Activated CD4-positive, alpha-beta memory T cell treated with anti-CD3 and anti-CD28 coated beads for 36 hours (primary cell): ENCODE data around the gene ALDH3B2. TPM values are rescaled to one million over a fixed set of nuclear protein-coding genes. Genes with fewer than 3 reads are reported as not detected.
"Not testable (repeated sequence)": the region's sequence is repeated elsewhere in the genome, so short reads cannot be mapped to it uniquely, and the experiment has no call there.

Source experiments
- CTCF ChIA-PET: fragments of 350-600 bp; sonication (Branson Sonifier 250); formaldehyde crosslinking; loops from one replicate; lab custom pipeline; 2021; ENCODE audit warnings: antibody characterized with exemption, inconsistent platforms; lab: Charles Lee
- POLR2A ChIA-PET: fragments of 350-600 bp; sonication (Branson Sonifier 250); formaldehyde crosslinking; loops from one replicate; lab custom pipeline; 2021; ENCODE audit warnings: antibody characterized with exemption; lab: Charles Lee
- DNase-seq: peaks from one replicate; pipeline ENCODE4 v3.0.0-alpha.2; 2020
- H3K27ac Mint-ChIP-seq: one replicate; pipeline ENCODE4 v1.8.0; 2021; ENCODE audit warnings: mixed read lengths
- H3K27me3 Mint-ChIP-seq: one replicate; pipeline ENCODE4 v1.8.0; 2021; ENCODE audit warnings: mixed read lengths
- H3K36me3 Mint-ChIP-seq: one replicate; pipeline ENCODE4 v1.8.0; 2021; ENCODE audit warnings: mixed read lengths
- H3K4me1 Mint-ChIP-seq: one replicate; pipeline ENCODE4 v1.8.0; 2021; ENCODE audit warnings: low read depth, mixed read lengths
- H3K4me3 Mint-ChIP-seq: one replicate; pipeline ENCODE4 v1.8.0; 2021; ENCODE audit warnings: mild to moderate bottlenecking, mixed read lengths
- H3K9me3 Mint-ChIP-seq: one replicate; pipeline ENCODE4 v1.8.0; 2021; ENCODE audit warnings: mixed read lengths
- intact Hi-C: fragments of 100-400 bp; cut with micrococcal nuclease; formaldehyde crosslinking; loops from one replicate; pipeline ENCODE4 v1.15.1; 2023
- total RNA-seq, 2 experiments: library from RNA; stranded (reverse); gene quantifications; one replicate each; pipeline ENCODE4 v1.2.3, GENCODE V29; 2021

Gene ALDH3B2
- total RNA-seq, 2 experiments from 2014 or later = not detected

GRCh38 chr11:67682126-67683034, 8.0 kb upstream of the ALDH3B2 start:
- H3K9me3 Mint-ChIP-seq, DNase-seq, H3K27me3 Mint-ChIP-seq, POLR2A ChIA-PET, H3K36me3 Mint-ChIP-seq, intact Hi-C loops, CTCF ChIA-PET, H3K4me3 Mint-ChIP-seq, H3K4me1 Mint-ChIP-seq, H3K27ac Mint-ChIP-seq: not testable (repeated sequence)

- DNase-seq = no peak
- Mint-ChIP-seq H3K4me3 (no peak overlapping the region), H3K9me3 (peaks cover 4% of the 10 kb centered on the region), H3K36me3 (no peaks in the 10 kb centered on the region), H3K4me1 (no peaks in the 10 kb centered on the region), H3K27me3 (no peaks in the 10 kb centered on the region), H3K27ac (no peak overlapping the region)
- intact Hi-C loops = no loop called here
- ChIA-PET CTCF (no interaction called here), POLR2A (no interaction called here)
Measured at GRCh38 chr11:67680696-67681470, 6.5 kb upstream of the ALDH3B2 start.

GRCh38 chr11:67675058-67675747, 780 bp upstream of the ALDH3B2 start:
- Mint-ChIP-seq H3K9me3 (peaks cover 2% of the 10 kb centered on the region), H3K4me1 (no peaks in the 10 kb centered on the region), H3K27ac (no peak overlapping the region), H3K36me3 (no peaks in the 10 kb centered on the region), H3K27me3 (peaks cover 11% of the 10 kb centered on the region), H3K4me3 (no peak overlapping the region)
- intact Hi-C loops = no loop called here
- CTCF ChIA-PET = interaction anchor here (0.6 kb wide), 1 partner anchor 332 kb away, joined by 4 read pairs; no protein-coding TSS in a partner anchor
- POLR2A ChIA-PET = no interaction called here
- no peak for DNase-seq

GRCh38 chr11:67673902-67674301, 521 bp downstream of the ALDH3B2 start:
- Mint-ChIP-seq H3K4me1 (no peaks in the 10 kb centered on the region), H3K27ac (no peak overlapping the region), H3K27me3 (peaks cover 11% of the 10 kb centered on the region), H3K36me3 (no peaks in the 10 kb centered on the region), H3K4me3 (no peak overlapping the region), H3K9me3 (peaks cover 2% of the 10 kb centered on the region)
- intact Hi-C loops = no loop called here
- DNase-seq = no peak
- POLR2A ChIA-PET = no interaction called here
- CTCF ChIA-PET = no interaction called here

GRCh38 chr11:67673358-67673757, 1.1 kb downstream of the ALDH3B2 start:
- Mint-ChIP-seq H3K27ac (no peak overlapping the region), H3K9me3 (peaks cover 2% of the 10 kb centered on the region), H3K4me3 (no peak overlapping the region), H3K4me1 (no peaks in the 10 kb centered on the region), H3K36me3 (no peaks in the 10 kb centered on the region), H3K27me3 (peaks cover 11% of the 10 kb centered on the region)
- ChIA-PET POLR2A (no interaction called here), CTCF (interaction anchor here (1.2 kb wide), 1 partner anchor 15 kb away, joined by 3 read pairs; no protein-coding TSS in a partner anchor)
- intact Hi-C loops = no loop called here
- DNase-seq = no peak

GRCh38 chr11:67671211-67671520, 3.3 kb downstream of the ALDH3B2 start:
- ChIA-PET CTCF (interaction anchor here (0.6 to 1.2 kb wide), 2 partner anchors 11 to 354 kb away, joined by 3 read pairs; no protein-coding TSS in a partner anchor), POLR2A (no interaction called here)
- Mint-ChIP-seq H3K4me1 (no peaks in the 10 kb centered on the region), H3K27me3 (peaks cover 11% of the 10 kb centered on the region), H3K9me3 (peaks cover 2% of the 10 kb centered on the region), H3K4me3 (no peak overlapping the region), H3K36me3 (no peaks in the 10 kb centered on the region), H3K27ac (no peak overlapping the region)
- intact Hi-C loops = no loop called here
- DNase-seq = no peak

- DNase-seq = no peak
- Mint-ChIP-seq H3K4me1 (no peaks in the 10 kb centered on the region), H3K9me3 (peaks cover 1% of the 10 kb centered on the region), H3K36me3 (no peaks in the 10 kb centered on the region), H3K27me3 (peaks cover 11% of the 10 kb centered on the region), H3K4me3 (no peak overlapping the region), H3K27ac (no peak overlapping the region)
- ChIA-PET POLR2A (no interaction called here), CTCF (interaction anchor here (0.6 to 1.2 kb wide), 2 partner anchors 11 to 354 kb away, joined by 3 read pairs; no protein-coding TSS in a partner anchor)
- intact Hi-C loops = no loop called here
Measured at GRCh38 chr11:67670316-67671210, 3.9 kb downstream of the ALDH3B2 start.

GRCh38 chr11:67668192-67668551, 6.3 kb downstream of the ALDH3B2 start:
- Mint-ChIP-seq H3K4me3 (no peak overlapping the region), H3K27ac (no peak overlapping the region), H3K9me3 (no peaks in the 10 kb centered on the region), H3K36me3 (no peaks in the 10 kb centered on the region), H3K27me3 (peaks cover under 1% of the 10 kb centered on the region), H3K4me1 (no peaks in the 10 kb centered on the region)
- ChIA-PET POLR2A (no interaction called here), CTCF (no interaction called here)
- intact Hi-C loops = no loop called here
- no peak for DNase-seq

- DNase-seq = no peak
- Mint-ChIP-seq H3K27me3 (no peaks in the 10 kb centered on the region), H3K9me3 (no peaks in the 10 kb centered on the region), H3K36me3 (no peaks in the 10 kb centered on the region), H3K4me1 (no peaks in the 10 kb centered on the region), H3K27ac (no peak overlapping the region), H3K4me3 (no peak overlapping the region)
- POLR2A ChIA-PET = no interaction called here
- intact Hi-C loops = no loop called here
- CTCF ChIA-PET = no interaction called here
Measured at GRCh38 chr11:67667490-67668191, 6.8 kb downstream of the ALDH3B2 start.

- no peaks in the 10 kb centered on the region for H3K4me1 Mint-ChIP-seq
Measured at GRCh38 chr11:67666676-67667489, 7.5 kb downstream of the ALDH3B2 start.

More at GRCh38 chr11:67666676-67667489, 7.5 kb downstream of the ALDH3B2 start:
- intact Hi-C loops = no loop called here
- Mint-ChIP-seq H3K36me3 (no peaks in the 10 kb centered on the region), H3K27ac (no peak overlapping the region), H3K27me3 (no peaks in the 10 kb centered on the region), H3K4me3 (no peak overlapping the region), H3K9me3 (no peaks in the 10 kb centered on the region)
- POLR2A ChIA-PET = no interaction called here
- CTCF ChIA-PET = interaction anchor here (1.1 kb wide), 1 partner anchor 37 kb away, joined by 4 read pairs; the partner anchor contains the start of gene NUDT8
- no peak for DNase-seq
